ENCODE data around the gene SLAMF1. TPM values are rescaled to one million over a fixed set of nuclear protein-coding genes. Genes with fewer than 3 reads are reported as not detected.

The SLAMF1 gene
- total RNA-seq, 6 experiments from 2014 or later, result not detected

DNA sequence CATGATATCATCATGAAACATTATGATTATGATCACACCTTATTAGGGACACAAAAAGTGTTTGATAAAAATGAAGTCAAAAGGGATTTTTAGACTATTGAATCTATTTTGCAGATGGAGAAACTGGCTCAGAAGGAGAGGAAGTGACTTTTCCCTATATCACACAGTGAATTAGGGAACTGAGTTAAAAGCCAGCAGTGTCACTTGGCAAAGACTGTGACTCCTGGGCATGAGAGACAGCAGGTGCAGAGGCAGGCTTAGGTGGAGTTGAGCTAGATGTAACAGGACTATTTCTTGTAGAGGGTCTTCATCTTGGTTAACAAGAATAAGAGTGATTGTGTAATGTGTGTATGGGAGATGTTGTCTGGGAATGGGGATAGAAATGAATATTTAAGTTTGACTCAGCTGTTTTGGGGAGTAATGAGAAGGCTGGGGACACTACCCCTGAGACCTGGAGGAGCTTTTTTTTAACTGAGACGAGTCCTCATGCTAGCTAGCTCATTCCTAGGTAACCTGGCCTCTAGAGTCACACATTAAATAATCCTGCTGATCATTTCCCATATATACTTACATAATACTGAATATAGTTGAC lies 66.5 kb downstream of the SLAMF1 start:
- Mint-ChIP-seq H3K36me3 (ENCODE audit: low read depth) (no peaks in the 10 kb centered on the region), H3K27me3 (ENCODE audit: insufficient read depth) (no peaks in the 10 kb centered on the region), H3K27ac (no peak overlapping the region), H3K4me3 (no peak overlapping the region), H3K9me3 (no peaks in the 10 kb centered on the region), H3K4me1 (ENCODE audit: low read depth) (no peaks in the 10 kb centered on the region)
- TF ChIP-seq CTCF (IDR thresholded peaks at IDR 0.05), result no peak
- no peak for DNase-seq

DNA sequence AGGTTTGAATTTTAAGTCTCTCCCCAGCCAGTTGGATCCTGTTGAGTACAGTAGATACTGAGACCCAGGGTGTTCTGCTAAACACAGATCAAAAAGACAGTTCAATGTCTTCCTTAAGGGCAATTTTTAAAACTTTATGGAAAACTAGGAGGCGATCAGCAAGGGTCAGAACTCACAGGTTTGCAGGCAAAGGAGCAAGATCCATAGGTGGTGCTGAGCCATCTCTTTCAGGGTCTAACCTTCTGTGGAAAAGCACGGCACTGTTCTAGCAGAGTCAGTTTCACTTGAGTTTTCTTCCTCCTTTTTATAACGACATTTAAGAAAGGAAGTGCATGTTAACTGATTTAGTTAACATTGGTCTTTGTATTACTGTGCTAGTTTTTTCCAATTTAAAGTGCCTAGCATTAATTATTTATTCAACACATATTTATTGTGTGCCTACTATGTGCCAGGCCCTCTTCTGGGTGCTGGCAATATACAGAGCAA lies 67.6 kb downstream of the SLAMF1 start, which contains the start of gene CD84:
TSS of gene CD84 (minus strand) at position 281 of the 486 bp plus-strand sequence. CDS start at position 222, 59 bp downstream.
- H3K27me3 Mint-ChIP-seq (ENCODE audit: insufficient read depth), result no peaks in the 10 kb centered on the region
- H3K36me3 Mint-ChIP-seq (ENCODE audit: low read depth), result no peaks in the 10 kb centered on the region
- no peak for TF ChIP-seq CTCF (IDR thresholded peaks at IDR 0.05)
- H3K4me3 Mint-ChIP-seq, result no peak within 1 kb of the TSS
- DNase-seq, result no peak
- H3K27ac Mint-ChIP-seq, result no peak within 1 kb of the TSS
- no peaks in the 10 kb centered on the region for H3K9me3 Mint-ChIP-seq
- no peaks in the 10 kb centered on the region for H3K4me1 Mint-ChIP-seq (ENCODE audit: low read depth)

DNA sequence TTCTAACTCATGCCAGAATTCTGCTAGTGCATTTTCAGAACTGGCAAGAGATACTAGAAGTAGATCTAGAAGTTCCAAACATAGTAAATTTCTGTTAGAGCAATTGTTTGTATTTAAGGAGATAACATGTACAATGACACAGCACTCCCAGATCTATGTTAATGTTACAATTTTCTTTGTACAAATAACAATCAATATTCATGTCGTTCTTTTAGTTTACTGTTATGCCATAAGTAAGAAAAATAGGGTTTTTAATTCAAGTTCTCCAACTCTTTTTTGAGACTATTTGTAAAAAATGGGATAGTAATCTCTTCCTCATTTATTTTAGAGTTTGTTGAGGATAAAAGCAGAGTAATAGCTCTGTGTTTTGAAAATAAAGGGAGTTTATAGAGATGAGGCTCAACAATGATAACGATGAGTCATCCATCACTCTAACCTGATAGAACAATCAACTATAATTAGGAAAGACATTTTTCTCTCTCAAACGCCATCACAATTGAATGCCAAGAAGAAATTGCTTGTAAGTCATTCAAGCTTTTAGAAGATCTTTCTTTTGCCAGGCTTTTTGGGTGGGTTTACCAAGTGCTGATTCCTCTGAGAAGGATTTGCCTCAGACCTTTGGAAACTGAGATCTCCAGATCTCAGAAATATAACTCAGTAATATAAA lies 68.2 kb downstream of the SLAMF1 start:
- H3K27me3 Mint-ChIP-seq (ENCODE audit: insufficient read depth), result no peaks in the 10 kb centered on the region
- H3K9me3 Mint-ChIP-seq, result no peaks in the 10 kb centered on the region
- no peak for TF ChIP-seq CTCF (IDR thresholded peaks at IDR 0.05)
- no peak for DNase-seq
- H3K36me3 Mint-ChIP-seq (ENCODE audit: low read depth), result no peaks in the 10 kb centered on the region
- no peak overlapping the region for H3K27ac Mint-ChIP-seq
- H3K4me3 Mint-ChIP-seq, result no peak overlapping the region
- H3K4me1 Mint-ChIP-seq (ENCODE audit: low read depth), result no peaks in the 10 kb centered on the region

GRCh38 chr1:160578175-160578524 lies 68.7 kb downstream of the SLAMF1 start:
- Mint-ChIP-seq H3K4me3 (no peak overlapping the region), H3K4me1 (ENCODE audit: low read depth) (no peaks in the 10 kb centered on the region), H3K9me3 (no peaks in the 10 kb centered on the region), H3K36me3 (ENCODE audit: low read depth) (no peaks in the 10 kb centered on the region), H3K27ac (no peak overlapping the region), H3K27me3 (ENCODE audit: insufficient read depth) (no peaks in the 10 kb centered on the region)
- TF ChIP-seq CTCF (IDR thresholded peaks at IDR 0.05), result no peak
- DNase-seq, result no peak

GRCh38 chr1:160577671-160578070 lies 69.2 kb downstream of the SLAMF1 start:
- Mint-ChIP-seq H3K27me3 (ENCODE audit: insufficient read depth) (no peaks in the 10 kb centered on the region), H3K4me3 (no peak overlapping the region)
- no peak for DNase-seq

More at GRCh38 chr1:160577671-160578070, 69.2 kb downstream of the SLAMF1 start:
- no peaks in the 10 kb centered on the region for H3K9me3 Mint-ChIP-seq
- H3K27ac Mint-ChIP-seq, result no peak overlapping the region
- no peaks in the 10 kb centered on the region for H3K4me1 Mint-ChIP-seq (ENCODE audit: low read depth)
- no peaks in the 10 kb centered on the region for H3K36me3 Mint-ChIP-seq (ENCODE audit: low read depth)
- TF ChIP-seq CTCF (IDR thresholded peaks at IDR 0.05), result no peak
